ENCODE data around the gene PDE3A.
"Not testable (repeated sequence)": the region's sequence is repeated elsewhere in the genome, so short reads cannot be mapped to it uniquely, and the experiment has no call there.

The PDE3A gene

DNA sequence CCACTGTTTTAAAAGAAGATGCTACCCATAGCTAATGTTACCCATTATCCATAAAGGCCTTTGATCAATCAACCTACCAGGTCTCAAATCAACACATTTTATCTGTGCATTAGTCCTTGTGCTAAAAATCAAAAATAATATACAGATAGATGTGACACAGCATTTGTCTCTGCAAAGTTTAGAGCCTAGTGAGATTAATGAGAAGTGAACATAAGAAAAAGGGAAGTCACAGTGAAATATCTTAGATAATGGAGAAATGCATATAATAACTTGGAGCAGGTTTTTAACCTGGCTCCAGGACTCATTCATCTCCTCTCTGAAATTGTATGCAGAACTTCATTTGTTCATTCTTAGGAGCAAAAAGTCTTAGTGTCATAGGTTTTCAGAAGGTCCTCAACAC lies 7.2 kb downstream of the PDE3A start:
- no peak for DNase-seq

DNA sequence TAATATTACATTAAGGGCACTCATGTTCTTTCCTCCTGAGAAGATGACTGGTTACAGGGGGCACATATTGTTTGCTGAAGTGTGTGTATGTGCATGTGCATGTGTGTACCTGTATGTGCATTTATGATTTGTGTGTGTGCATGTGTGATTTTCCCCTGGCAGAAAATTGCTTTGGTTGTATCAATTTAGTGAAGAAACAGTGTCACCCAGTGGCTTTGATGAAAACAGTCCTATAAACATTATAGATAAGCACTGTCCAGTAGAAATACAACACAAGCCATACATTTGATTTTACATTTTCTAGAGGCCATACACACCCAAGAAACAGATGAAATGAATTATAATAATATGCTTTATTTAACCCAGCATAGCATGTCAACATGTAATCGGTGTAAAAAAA lies 8.6 kb downstream of the PDE3A start:
- DNase-seq, result no peak

GRCh38 chr12:20377750-20378149 lies 9.4 kb downstream of the PDE3A start:
- DNase-seq, result no peak

- DNase-seq, result no peak
Measured at GRCh38 chr12:20382117-20382516, 13.8 kb downstream of the PDE3A start.

- no peak for DNase-seq
Measured at GRCh38 chr12:20383612-20384011, 15.3 kb downstream of the PDE3A start.

GRCh38 chr12:20384836-20385235 lies 16.5 kb downstream of the PDE3A start:
- DNase-seq, result not testable (repeated sequence)

DNA sequence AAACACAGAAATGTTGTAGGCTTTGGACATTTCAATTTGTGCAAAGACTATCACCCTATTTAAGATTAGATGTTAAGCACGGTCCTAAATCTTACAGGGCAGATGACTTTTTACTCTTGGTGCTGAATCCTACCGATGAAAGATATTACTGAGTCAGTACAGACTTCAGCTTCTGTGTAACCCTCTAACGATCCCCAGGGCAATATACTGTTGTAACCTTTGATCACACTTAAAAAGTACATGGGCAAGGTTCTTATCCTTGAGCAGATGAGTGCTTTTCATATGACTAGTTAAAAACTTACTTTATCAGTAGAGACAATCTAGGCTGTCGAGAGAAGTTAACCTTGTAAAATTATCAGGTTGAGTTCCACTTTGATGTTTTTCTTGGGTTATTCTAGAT lies 22.5 kb downstream of the PDE3A start:
- DNase-seq, result no peak

- DNase-seq, result no peak
Measured at GRCh38 chr12:20392339-20392738, 24.0 kb downstream of the PDE3A start.

DNA sequence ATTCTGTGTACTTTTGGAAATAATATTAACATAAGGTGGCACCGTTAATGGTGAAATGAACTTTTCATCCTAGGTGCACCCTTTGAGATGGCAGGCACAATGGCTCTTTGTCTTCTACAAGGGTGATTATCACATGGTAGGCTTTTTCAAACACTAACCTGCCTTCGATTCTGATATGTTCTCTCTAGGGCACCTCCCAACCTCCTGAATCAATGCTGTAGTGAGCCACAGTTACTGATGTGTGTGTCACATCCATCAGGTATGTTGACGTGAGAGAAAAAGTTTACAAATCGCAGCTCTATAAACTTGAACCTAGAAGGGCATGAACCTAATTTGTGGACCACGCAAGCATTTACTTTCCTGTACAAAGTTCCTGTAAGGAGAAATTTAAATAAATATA lies 25.4 kb downstream of the PDE3A start:
- no peak for DNase-seq

DNA sequence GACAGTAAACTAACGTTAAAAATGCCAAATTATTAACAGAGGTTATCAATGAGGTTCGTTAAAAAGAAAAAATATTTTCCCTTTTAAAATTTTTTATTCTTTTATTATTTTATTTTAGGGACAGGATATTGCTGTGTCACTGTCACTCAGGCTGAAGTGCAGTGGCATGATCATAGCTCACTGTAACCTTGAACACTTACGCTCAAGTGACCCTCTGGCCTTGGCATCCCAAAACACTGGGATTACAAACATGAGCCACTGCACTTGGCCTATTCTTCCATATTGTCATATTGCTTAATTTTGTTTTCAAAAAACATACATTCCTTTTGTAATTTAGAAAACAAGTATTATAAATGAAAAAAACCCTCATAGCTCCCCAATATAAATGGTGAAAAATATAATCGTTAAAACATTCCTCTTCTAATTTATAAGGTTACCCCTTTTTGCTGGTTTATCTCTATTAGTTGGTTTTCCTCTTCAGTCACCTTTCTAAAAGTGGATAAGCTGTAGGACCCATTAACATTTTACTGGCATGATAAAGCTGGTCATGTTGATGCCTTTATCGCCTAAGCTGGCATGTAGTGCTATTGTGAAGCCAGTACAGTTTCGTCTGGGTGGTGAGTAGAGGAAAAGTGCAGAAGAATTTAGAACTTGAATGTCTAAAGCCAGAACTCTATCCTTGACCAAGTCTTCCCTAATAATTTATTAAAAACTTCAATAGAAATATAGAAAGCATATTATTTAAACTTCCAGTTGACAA lies 27.6 kb downstream of the PDE3A start:
- no peak for DNase-seq

DNA sequence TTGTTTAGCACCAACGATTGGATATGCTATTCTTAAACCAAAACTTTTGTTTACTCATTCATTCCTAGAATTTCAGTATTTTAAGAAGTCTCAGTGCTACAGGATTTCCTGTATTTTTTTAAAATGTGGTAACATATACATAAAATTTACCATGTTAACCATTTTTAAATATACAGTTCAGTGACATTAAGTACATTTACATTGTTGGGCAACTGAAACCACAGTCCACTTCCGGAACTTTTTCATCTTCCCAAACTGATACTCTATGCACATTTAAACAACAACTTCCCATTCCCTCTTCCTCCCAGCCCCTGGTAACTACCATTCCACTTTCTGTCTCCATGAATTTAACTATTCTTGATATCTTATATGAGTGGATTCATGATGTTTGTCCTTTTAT lies 30.3 kb downstream of the PDE3A start:
- no peak for DNase-seq

DNA sequence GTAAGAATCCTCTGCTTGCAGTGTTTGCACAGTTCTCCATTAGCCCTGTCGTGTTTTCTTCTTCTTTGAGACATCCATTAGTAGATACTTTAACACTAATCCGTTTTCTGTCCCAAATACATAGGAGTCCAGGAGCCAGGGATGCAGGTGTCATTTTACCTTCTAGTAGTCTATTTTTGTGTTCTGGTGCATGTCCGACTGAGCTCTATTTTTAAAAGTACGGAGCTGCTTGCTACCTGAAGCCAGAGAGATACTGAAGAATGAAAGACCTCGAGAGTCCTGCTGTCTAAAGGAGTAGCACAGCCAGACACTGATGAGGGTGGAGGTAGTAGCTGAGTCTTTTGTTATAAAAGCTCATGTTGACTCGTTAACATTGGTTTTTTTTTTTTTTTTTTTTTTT lies 31.7 kb downstream of the PDE3A start:
- DNase-seq, result no peak

- DNase-seq, result no peak
Measured at GRCh38 chr12:20403230-20403629, 34.9 kb downstream of the PDE3A start.

GRCh38 chr12:20404576-20405346 lies 36.4 kb downstream of the PDE3A start:
- no peak for DNase-seq

- DNase-seq, result no peak
Measured at GRCh38 chr12:20409607-20410377, 41.5 kb downstream of the PDE3A start.

DNA sequence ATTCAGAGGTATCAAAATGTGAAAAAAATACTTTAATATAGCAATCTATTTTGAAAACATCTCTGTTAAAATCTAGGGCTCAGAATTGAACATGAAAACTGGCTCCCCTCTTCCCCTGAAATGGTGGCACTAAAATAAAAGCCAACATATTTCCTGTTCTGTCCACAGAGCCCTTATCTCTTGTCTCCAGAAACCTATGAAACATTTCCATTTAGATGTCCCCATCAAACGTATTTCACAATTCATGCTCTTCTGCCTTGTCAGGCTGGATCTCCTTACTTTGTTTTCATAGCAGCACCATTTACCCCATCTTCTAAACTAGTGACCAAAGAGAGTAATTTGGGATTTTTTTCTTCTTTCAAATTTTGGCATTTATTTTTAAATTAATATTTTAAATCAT lies 42.4 kb downstream of the PDE3A start:
- DNase-seq, result no peak

DNA sequence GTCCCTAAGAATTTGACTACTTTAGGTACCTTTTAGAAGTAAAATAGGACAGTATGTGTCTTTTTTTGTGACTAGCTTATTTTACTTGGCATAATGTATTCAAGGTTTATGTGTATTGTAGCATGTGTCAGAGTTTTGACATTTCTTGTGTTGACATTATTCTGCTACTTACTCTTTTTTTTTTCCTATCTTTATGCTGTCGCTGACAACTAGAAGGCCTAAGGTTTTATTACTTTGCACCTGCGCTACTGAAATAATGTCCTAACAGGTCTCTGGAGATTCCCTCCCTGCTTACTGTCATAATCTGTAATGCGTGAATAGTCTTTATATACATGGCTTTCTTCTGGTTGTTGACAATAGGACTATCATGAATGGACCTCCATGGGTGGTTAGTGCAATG lies 43.0 kb downstream of the PDE3A start:
- no peak for DNase-seq

DNA sequence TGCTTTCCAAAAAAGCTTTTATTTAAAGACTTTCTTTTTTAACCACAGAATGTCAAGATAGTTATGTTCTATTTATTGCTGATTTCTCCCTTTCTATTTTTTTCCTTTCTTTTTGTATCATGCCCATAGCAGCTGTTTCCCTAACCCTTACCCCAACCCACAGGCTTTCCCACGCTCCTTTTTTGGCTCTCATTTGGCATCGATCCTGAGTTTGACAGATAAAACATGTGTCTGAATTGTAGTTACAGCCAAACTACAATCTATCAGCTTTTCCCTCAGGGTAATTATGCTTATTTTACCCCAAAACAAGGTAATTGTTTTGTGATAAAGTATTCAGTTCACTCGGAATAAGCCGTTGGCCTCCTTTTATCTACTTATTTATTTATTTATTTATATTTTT lies 46.7 kb downstream of the PDE3A start:
- no peak for DNase-seq

GRCh38 chr12:20415641-20416040 lies 47.3 kb downstream of the PDE3A start:
- no peak for DNase-seq

DNA sequence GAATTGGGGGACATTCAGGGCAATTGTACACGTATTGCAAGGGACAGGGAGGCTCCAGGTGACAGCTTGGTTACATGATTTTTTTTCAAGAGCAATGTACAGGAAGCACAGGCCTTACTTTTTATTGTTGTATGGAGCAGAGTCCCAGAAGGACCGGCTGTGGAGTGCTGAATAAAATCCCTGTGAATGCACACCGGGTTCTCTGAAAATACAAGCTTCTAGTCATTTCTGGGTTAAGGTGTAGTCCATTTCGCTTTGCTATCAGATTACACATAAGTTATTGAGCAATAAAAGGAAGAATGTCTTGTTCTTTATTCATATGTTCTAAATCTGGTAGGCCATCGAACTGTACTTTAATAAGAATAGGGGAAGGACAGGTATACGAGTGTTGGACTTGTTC lies 52.2 kb downstream of the PDE3A start:
- DNase-seq, result no peak

DNA sequence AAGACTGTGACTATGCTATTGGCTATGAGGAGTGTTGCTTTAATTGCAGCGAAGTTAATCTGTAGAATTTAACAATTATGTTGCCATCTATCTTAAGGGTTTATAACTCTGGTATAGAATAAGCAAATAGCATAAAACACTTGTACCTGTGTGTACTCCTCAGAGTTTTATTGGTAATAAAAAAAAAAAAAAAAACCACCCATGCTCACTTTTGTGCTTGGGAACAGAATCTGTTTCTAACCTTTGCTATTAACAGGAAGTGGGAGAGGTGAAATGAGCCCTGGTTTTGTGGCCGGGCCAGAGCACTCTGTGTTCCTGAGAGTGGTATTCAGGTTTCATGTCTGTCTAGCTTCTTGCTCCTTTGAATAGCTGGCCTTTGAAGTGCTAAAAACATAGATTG lies 53.1 kb downstream of the PDE3A start:
- DNase-seq, result no peak

GRCh38 chr12:20423557-20423956 lies 55.2 kb downstream of the PDE3A start:
- DNase-seq, result no peak

GRCh38 chr12:20424841-20425240 lies 56.5 kb downstream of the PDE3A start:
- no peak for DNase-seq

- no peak for DNase-seq
Measured at GRCh38 chr12:20426191-20426590, 57.9 kb downstream of the PDE3A start.

All from activated naive CD4-positive, alpha-beta T cell treated with anti-CD3 and anti-CD28 coated beads, Interleukin-2, amount 50 U/mL, for 16 hours (primary cell).